GM19238 (cell line): ENCODE results near the gene RNASE13.
A peak's percentile ranks its signal among the peaks of the same experiment; 100 is the strongest.
"Not testable (repeated sequence)": the region's sequence is repeated elsewhere in the genome, so short reads cannot be mapped to it uniquely, and the experiment has no call there.

Experiments used
- DNase-seq: peaks from one replicate; pipeline ENCODE4 v3.0.0; 2011; ENCODE audit warnings: low spot score; ENCODE audit not compliant: insufficient read length

The RNASE13 gene

GRCh38 chr14:20989787-20990600, 44.6 kb downstream of the RNASE13 start, which contains the start of gene METTL17:
Gene METTL17 (plus strand): TSS chr14:20989980. CDS start chr14:20990003, 23 bp downstream.
- DNase-seq: peak; percentile 85

- no peak for DNase-seq
Measured at GRCh38 chr14:20989471-20989786, 45.2 kb downstream of the RNASE13 start.

- no peak for DNase-seq
Measured at GRCh38 chr14:20988717-20989470, 45.7 kb downstream of the RNASE13 start.

GRCh38 chr14:20986811-20987210, 47.8 kb downstream of the RNASE13 start:
- no peak for DNase-seq

- not testable (repeated sequence) for DNase-seq
Measured at GRCh38 chr14:20985650-20986049, 49.0 kb downstream of the RNASE13 start.
